H9 (cell line): ENCODE measurements around the gene ELMOD1. TPM values are rescaled to one million over a fixed set of nuclear protein-coding genes. Genes with fewer than 3 reads are reported as not detected.

Source experiments
- DNase-seq: peaks from one replicate; pipeline ENCODE4 v3.0.0-alpha.2; 2017
- H2AFZ ChIP-seq: one replicate; pipeline ENCODE4 v1.6.1; 2013; ENCODE audit warnings: mild to moderate bottlenecking, low read length, control low read depth, moderate library complexity
- H2AK5ac ChIP-seq: 2 replicates; pipeline ENCODE4 v1.6.1; 2013; ENCODE audit warnings: low read length, control low read depth, mixed read lengths; ENCODE audit not compliant: insufficient read length
- H2BK120ac ChIP-seq: one replicate; pipeline ENCODE4 v1.6.1; 2013; ENCODE audit warnings: low read depth, mild to moderate bottlenecking, low read length, control low read depth, inconsistent platforms; ENCODE audit not compliant: poor library complexity, severe bottlenecking
- H2BK12ac ChIP-seq: 2 replicates; pipeline ENCODE4 v1.6.1; 2013; ENCODE audit warnings: low read length, control low read depth, mixed read lengths, low read depth; ENCODE audit not compliant: insufficient read length
- H2BK15ac ChIP-seq: 2 replicates; pipeline ENCODE4 v1.6.1; 2013; ENCODE audit warnings: low read depth, low read length, control low read depth
- H2BK20ac ChIP-seq: one replicate; pipeline ENCODE4 v1.6.1; 2013; ENCODE audit warnings: low read depth, mild to moderate bottlenecking, low read length, control low read depth, inconsistent platforms; ENCODE audit not compliant: poor library complexity, severe bottlenecking
- H2BK5ac ChIP-seq: 2 replicates; pipeline ENCODE4 v1.6.1; 2013; ENCODE audit warnings: low read length, control low read depth, mixed read lengths; ENCODE audit not compliant: insufficient read length
- H3K14ac ChIP-seq: 2 replicates; pipeline ENCODE4 v1.6.1; 2013; ENCODE audit warnings: low read length, control low read depth; ENCODE audit not compliant: insufficient read depth
- H3K18ac ChIP-seq: 2 replicates; pipeline ENCODE4 v1.6.1; 2013; ENCODE audit warnings: low read depth, mild to moderate bottlenecking, mixed read lengths, low read length, control low read depth; ENCODE audit not compliant: insufficient read length
- H3K23ac ChIP-seq: 2 replicates; pipeline ENCODE4 v1.6.1; 2013; ENCODE audit warnings: low read length, control low read depth, mixed read lengths, low read depth; ENCODE audit not compliant: insufficient read length
- H3K23me2 ChIP-seq: 2 replicates; pipeline ENCODE4 v1.6.1; 2013; ENCODE audit warnings: low read depth, mild to moderate bottlenecking, mixed read lengths, low read length, control low read depth; ENCODE audit not compliant: insufficient read length, poor library complexity, severe bottlenecking
- H3K27ac ChIP-seq: 2 replicates; pipeline ENCODE4 v1.5.1; 2013; ENCODE audit warnings: low read length, control low read depth, mixed read lengths, low read depth; ENCODE audit not compliant: insufficient read length
- H3K27me3 ChIP-seq: 2 replicates; pipeline ENCODE4 v1.6.1; 2013; ENCODE audit warnings: low read length, control low read depth, inconsistent platforms; ENCODE audit not compliant: insufficient read depth
- H3K4ac ChIP-seq: 2 replicates; pipeline ENCODE4 v1.6.1; 2013; ENCODE audit warnings: low read depth, mild to moderate bottlenecking, control low read depth, inconsistent platforms, low read length, moderate library complexity
- H3K4me1 ChIP-seq: 2 replicates; pipeline ENCODE4 v1.6.1; 2013; ENCODE audit warnings: low read length, control low read depth, inconsistent platforms; ENCODE audit not compliant: insufficient read depth
- H3K4me2 ChIP-seq: 2 replicates; pipeline ENCODE4 v1.6.1; 2013; ENCODE audit warnings: low read length, control low read depth, mixed read lengths; ENCODE audit not compliant: insufficient read length, insufficient read depth
- H3K56ac ChIP-seq: 2 replicates; pipeline ENCODE4 v1.6.1; 2013; ENCODE audit warnings: low read depth, mild to moderate bottlenecking, mixed read lengths, low read length, control low read depth; ENCODE audit not compliant: insufficient read length
- H3K79me1 ChIP-seq: 2 replicates; pipeline ENCODE4 v1.6.1; 2013; ENCODE audit warnings: low read depth, mild to moderate bottlenecking, moderate library complexity, low read length, control low read depth, inconsistent platforms; ENCODE audit not compliant: insufficient read depth, poor library complexity, severe bottlenecking
- H3K79me2 ChIP-seq: 2 replicates; pipeline ENCODE4 v1.6.1; 2013; ENCODE audit warnings: low read length, control low read depth, inconsistent platforms; ENCODE audit not compliant: insufficient read depth
- H3K9ac ChIP-seq: 2 replicates; pipeline ENCODE4 v1.6.1; 2013; ENCODE audit warnings: low read length, control low read depth, mixed read lengths; ENCODE audit not compliant: insufficient read length; ENCODE audit errors: extremely low read depth
- H3K9me3 ChIP-seq: one replicate; pipeline ENCODE4 v1.6.1; 2013; ENCODE audit warnings: low read depth, low read length, inconsistent platforms; ENCODE audit not compliant: control insufficient read depth
- H3T11ph ChIP-seq: one replicate; pipeline ENCODE4 v1.6.1; 2013; ENCODE audit warnings: mild to moderate bottlenecking, low read length, control low read depth, inconsistent platforms
- H4K20me1 ChIP-seq: one replicate; pipeline ENCODE4 v1.6.1; 2013; ENCODE audit not compliant: control insufficient read depth, insufficient read length, insufficient read depth
- H4K5ac ChIP-seq: 2 replicates; pipeline ENCODE4 v1.6.1; 2013; ENCODE audit warnings: low read depth, mild to moderate bottlenecking, mixed read lengths, low read length, control low read depth; ENCODE audit not compliant: insufficient read length
- H4K8ac ChIP-seq: replicated peaks from 2 replicates; pipeline ENCODE4 v1.6.1; 2013; ENCODE audit warnings: low read length, control low read depth, mixed read lengths, low read depth; ENCODE audit not compliant: insufficient read length
- H4K91ac ChIP-seq: 2 replicates; pipeline ENCODE4 v1.6.1; 2013; ENCODE audit warnings: low read depth, mild to moderate bottlenecking, moderate library complexity, mixed read lengths, low read length, control low read depth; ENCODE audit not compliant: insufficient read length
- H3K27ac Mint-ChIP-seq, 3 experiments: 2 replicates in 2 of 3; 3 replicates in 1 of 3; pipeline ENCODE4 v1.8.0; 2020 to 2021; ENCODE audit warnings: mixed read lengths in 3 of 3, mild to moderate bottlenecking in 1 of 3, moderate library complexity in 1 of 3
- H3K27me3 Mint-ChIP-seq: 2 replicates; pipeline ENCODE4 v1.8.0; 2021; ENCODE audit warnings: low read depth, mild to moderate bottlenecking, moderate library complexity, mixed read lengths
- H3K36me3 Mint-ChIP-seq, 3 experiments: 2 replicates in 2 of 3; 3 replicates in 1 of 3; pipeline ENCODE4 v1.8.0; 2020 to 2021; ENCODE audit warnings: low read depth in 3 of 3, mixed read lengths in 3 of 3; ENCODE audit not compliant: insufficient read depth in 1 of 3
- H3K4me1 Mint-ChIP-seq, 2 experiments: 2 replicates each; pipeline ENCODE4 v1.8.0; 2020; ENCODE audit warnings: mixed read lengths in 2 of 2
- H3K4me3 Mint-ChIP-seq, 2 experiments: 2 replicates in 1 of 2; 3 replicates in 1 of 2; pipeline ENCODE4 v1.8.0; 2020 to 2021; ENCODE audit warnings: mild to moderate bottlenecking in 2 of 2, mixed read lengths in 2 of 2, moderate library complexity in 1 of 2
- H3K9me3 Mint-ChIP-seq, 2 experiments: 2 replicates in 1 of 2; 3 replicates in 1 of 2; pipeline ENCODE4 v1.8.0; 2020; ENCODE audit warnings: mild to moderate bottlenecking in 2 of 2, mixed read lengths in 2 of 2, moderate library complexity in 1 of 2
- WGBS: extraction: QIAGEN DNeasy Blood & Tissue Kit; methylation state at CpG from one replicate; pipeline ENCODE4 v1.1.7; 2013; ENCODE audit warnings: missing lambda C conversion rate, low lambda C conversion rate, mixed read lengths; ENCODE audit not compliant: insufficient read length; ENCODE audit errors: extremely low coverage; 5-methylcytosine and 5-hydroxymethylcytosine counted together
- total RNA-seq: library from RNA; stranded (reverse); gene quantifications from 2 replicates; pipeline ENCODE4 v1.2.1, GENCODE V29; 2021
- TF ChIP-seq, protein P1 (sequence below): fragments of 200-600 bp; sonication (generic); conservative IDR thresholded peaks from 3 replicates; pipeline ENCODE4 v1.8.0; 2021; ENCODE audit warnings: antibody characterized with exemption, mild to moderate bottlenecking

Gene ELMOD1
- total RNA-seq, 1 experiment from 2014 or later = 0.61 TPM

DNA sequence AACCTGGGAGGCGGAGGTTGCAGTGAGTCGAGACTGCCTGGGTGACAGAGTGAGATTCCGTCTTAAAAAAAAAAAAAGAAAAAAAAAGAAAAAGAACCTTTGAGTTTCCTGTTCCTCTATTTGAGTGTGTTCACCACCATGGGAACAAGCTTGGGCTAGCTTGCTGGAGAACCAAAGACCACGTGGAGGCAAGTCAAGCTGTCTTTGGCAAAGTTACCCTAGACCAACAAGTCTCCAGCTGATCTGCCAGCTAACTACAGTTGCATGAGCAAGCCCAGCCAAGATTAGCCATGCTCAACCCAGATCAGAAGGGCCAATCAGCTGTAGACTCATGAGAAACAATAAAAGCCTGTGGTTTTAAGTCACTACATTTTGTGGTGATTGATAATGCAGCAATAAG is 91.2 kb downstream of the ELMOD1 start:
- no peak overlapping the region for H4K91ac ChIP-seq
- H3K9me3 ChIP-seq = no peaks in the 10 kb centered on the region
- H2BK5ac ChIP-seq = no peak overlapping the region
- no peak overlapping the region for H2BK15ac ChIP-seq
- no peak overlapping the region for H2AK5ac ChIP-seq
- no peaks in the 10 kb centered on the region for H3K23me2 ChIP-seq
- no peak overlapping the region for H4K5ac ChIP-seq
- Mint-ChIP-seq H3K27me3 (peaks cover 7% of the 10 kb centered on the region), H3K4me3 (no peak overlapping the region), H3K27ac (no peak overlapping the region), H3K9me3 (no peaks in the 10 kb centered on the region; a peak in 1 of 5 replicates), H3K4me1 (peaks cover 0 to 2% of the 10 kb centered on the region in 2 experiments; a peak in 1 of 4 replicates), H3K36me3 (no peaks in the 10 kb centered on the region)
- H3K4me1 ChIP-seq = no peaks in the 10 kb centered on the region
- H3K27ac ChIP-seq = no peak overlapping the region
- H2AFZ ChIP-seq = no peak overlapping the region
- no peak overlapping the region for H2BK120ac ChIP-seq
- no peak overlapping the region for H2BK20ac ChIP-seq
- H3K23ac ChIP-seq = no peak overlapping the region
- H4K8ac ChIP-seq = no peak overlapping the region
- H3K79me1 ChIP-seq = no peaks in the 10 kb centered on the region
- H3K79me2 ChIP-seq = no peaks in the 10 kb centered on the region
- no CpG with 5 or more reads among the region's 4 CpGs for WGBS
- H3K9ac ChIP-seq = no peak overlapping the region
- H4K20me1 ChIP-seq = no peaks in the 10 kb centered on the region
- no peak overlapping the region for H3K56ac ChIP-seq
- H3K27me3 ChIP-seq = no peaks in the 10 kb centered on the region
- H3K18ac ChIP-seq = no peak overlapping the region
- no peak overlapping the region for H3K4me2 ChIP-seq
- TF ChIP-seq, protein P1, sequence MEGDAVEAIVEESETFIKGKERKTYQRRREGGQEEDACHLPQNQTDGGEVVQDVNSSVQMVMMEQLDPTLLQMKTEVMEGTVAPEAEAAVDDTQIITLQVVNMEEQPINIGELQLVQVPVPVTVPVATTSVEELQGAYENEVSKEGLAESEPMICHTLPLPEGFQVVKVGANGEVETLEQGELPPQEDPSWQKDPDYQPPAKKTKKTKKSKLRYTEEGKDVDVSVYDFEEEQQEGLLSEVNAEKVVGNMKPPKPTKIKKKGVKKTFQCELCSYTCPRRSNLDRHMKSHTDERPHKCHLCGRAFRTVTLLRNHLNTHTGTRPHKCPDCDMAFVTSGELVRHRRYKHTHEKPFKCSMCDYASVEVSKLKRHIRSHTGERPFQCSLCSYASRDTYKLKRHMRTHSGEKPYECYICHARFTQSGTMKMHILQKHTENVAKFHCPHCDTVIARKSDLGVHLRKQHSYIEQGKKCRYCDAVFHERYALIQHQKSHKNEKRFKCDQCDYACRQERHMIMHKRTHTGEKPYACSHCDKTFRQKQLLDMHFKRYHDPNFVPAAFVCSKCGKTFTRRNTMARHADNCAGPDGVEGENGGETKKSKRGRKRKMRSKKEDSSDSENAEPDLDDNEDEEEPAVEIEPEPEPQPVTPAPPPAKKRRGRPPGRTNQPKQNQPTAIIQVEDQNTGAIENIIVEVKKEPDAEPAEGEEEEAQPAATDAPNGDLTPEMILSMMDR = no peak
- no peak overlapping the region for H3T11ph ChIP-seq
- H3K14ac ChIP-seq = no peak overlapping the region
- no peak overlapping the region for H3K4ac ChIP-seq
- DNase-seq = no peak
- H2BK12ac ChIP-seq = no peak overlapping the region
